GM23248 (cell line): Measurements from ENCODE around the gene SIM1. TPM values are rescaled to one million over a fixed set of nuclear protein-coding genes. Genes with fewer than 3 reads are reported as not detected.

Source experiments
- DNase-seq: peaks from one replicate; pipeline ENCODE4 v3.0.0-alpha.2; 2015
- H2AFZ ChIP-seq: fragments of 200-600 bp; sonication (generic); 2 replicates; pipeline ENCODE4 v1.6.1; 2016; ENCODE audit warnings: antibody characterized with exemption
- H3F3A ChIP-seq: fragments of 200-600 bp; sonication (generic); 2 replicates; pipeline ENCODE4 v1.6.1; 2016; ENCODE audit warnings: mild to moderate bottlenecking, antibody characterized with exemption, mixed run types; ENCODE audit not compliant: insufficient read depth
- H3K27ac ChIP-seq: fragments of 200-600 bp; sonication (generic); 2 replicates; pipeline ENCODE4 v1.5.1; 2016; ENCODE audit warnings: mild to moderate bottlenecking
- H3K27me3 ChIP-seq: fragments of 200-600 bp; sonication (generic); replicated peaks from 2 replicates; pipeline ENCODE4 v1.6.1; 2016; ENCODE audit warnings: mild to moderate bottlenecking; ENCODE audit not compliant: insufficient read depth
- H3K36me3 ChIP-seq: fragments of 200-600 bp; sonication (generic); 2 replicates; pipeline ENCODE4 v1.6.1; 2016; ENCODE audit warnings: low read depth, mild to moderate bottlenecking
- H3K4me1 ChIP-seq: fragments of 200-600 bp; sonication (generic); 2 replicates; pipeline ENCODE4 v1.6.1; 2016; ENCODE audit warnings: mild to moderate bottlenecking; ENCODE audit not compliant: insufficient read depth
- H3K4me2 ChIP-seq: fragments of 200-600 bp; sonication (generic); one replicate; pipeline ENCODE4 v1.6.1; 2016; ENCODE audit warnings: mild to moderate bottlenecking; ENCODE audit not compliant: unreplicated experiment
- H3K4me3 ChIP-seq: fragments of 200-600 bp; sonication (generic); 2 replicates; pipeline ENCODE4 v1.5.1; 2016; ENCODE audit warnings: mild to moderate bottlenecking
- H3K79me2 ChIP-seq: fragments of 200-600 bp; sonication (generic); 2 replicates; pipeline ENCODE4 v1.6.1; 2016; ENCODE audit warnings: mild to moderate bottlenecking; ENCODE audit not compliant: insufficient read depth
- H3K9ac ChIP-seq: fragments of 200-600 bp; sonication (generic); 2 replicates; pipeline ENCODE4 v1.6.1; 2016; ENCODE audit warnings: mild to moderate bottlenecking
- H3K9me2 ChIP-seq: fragments of 200-600 bp; sonication (generic); 2 replicates; pipeline ENCODE4 v1.6.1; 2016; ENCODE audit warnings: mixed run types, mild to moderate bottlenecking, moderate library complexity; ENCODE audit not compliant: insufficient read depth
- H3K9me3 ChIP-seq: fragments of 200-600 bp; sonication (generic); one replicate; pipeline ENCODE4 v1.6.1; 2017; ENCODE audit warnings: low read depth
- H4K20me1 ChIP-seq: fragments of 200-600 bp; sonication (generic); 2 replicates; pipeline ENCODE4 v1.6.0; 2016; ENCODE audit not compliant: insufficient read depth
- EZH2 ChIP-seq: fragments of 200-600 bp; sonication (generic); IDR thresholded peaks from 2 replicates; pipeline ENCODE4 v1.6.1; 2018; ENCODE audit warnings: antibody characterized with exemption, mild to moderate bottlenecking; ENCODE audit not compliant: insufficient read depth, poor library complexity, severe bottlenecking
- EZH2phosphoT487 ChIP-seq: fragments of 200-600 bp; sonication (generic); IDR thresholded peaks from 2 replicates; pipeline ENCODE4 v1.6.1; 2018; ENCODE audit warnings: antibody characterized with exemption, moderate library complexity, mild to moderate bottlenecking, low read depth; ENCODE audit not compliant: insufficient read depth
- WGBS, 2 experiments: methylation state at CpG; one replicate each; pipeline ENCODE4 v1.1.6; 2015 to 2017; ENCODE audit warnings: low lambda C conversion rate in 2 of 2, low coverage in 1 of 2; ENCODE audit errors: missing lambda C conversion rate in 2 of 2; 5-methylcytosine and 5-hydroxymethylcytosine counted together
- in situ Hi-C: fragments of 300-500 bp; cut with MboI; formaldehyde crosslinking; loops from 2 replicates; pipeline ENCODE4 v1.15.0; 2020
- polyA plus RNA-seq: library from polyadenylated mRNA; unstranded; fragments of >200 nt; fragmentation: Nextera tagmentation; extraction: Ambion mirVana; gene quantifications from 2 replicates; pipeline ENCODE4 v1.2.1, GENCODE V29; 2016
- total RNA-seq: library from RNA; depleted of rRNA; stranded (reverse); fragments of >200 nt; shearing (Covaris generic); gene quantifications from 2 replicates; pipeline ENCODE4 v1.2.3, GENCODE V29; 2014

Gene SIM1
- total and polyA plus RNA-seq, 2 experiments from 2014 or later, result 1.5 to 1.6 TPM

DNA sequence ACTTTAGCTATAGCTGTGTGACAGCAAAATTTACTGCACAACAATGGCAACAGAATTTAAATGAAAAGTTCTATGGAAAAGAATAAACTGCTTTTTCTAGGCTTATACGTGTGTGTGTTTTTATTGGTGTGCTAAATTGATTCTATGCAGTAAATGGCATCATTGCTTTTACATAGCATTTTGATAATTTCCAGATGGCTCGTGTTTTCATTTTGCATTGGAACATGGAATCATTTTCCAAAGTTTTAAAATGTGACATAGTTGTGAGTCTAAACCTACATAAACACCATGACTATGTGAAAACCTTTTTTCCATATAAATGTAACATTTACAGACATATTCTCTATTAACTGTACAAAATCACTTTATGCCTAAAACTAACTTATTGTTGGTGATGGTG lies 127.8 kb downstream of the SIM1 start:
- H3K4me2 ChIP-seq, result no peak overlapping the region
- no peak overlapping the region for H3K4me3 ChIP-seq
- no peaks in the 10 kb centered on the region for H3K9me3 ChIP-seq
- H3K79me2 ChIP-seq, result no peaks in the 10 kb centered on the region
- H3K9ac ChIP-seq, result no peak overlapping the region
- in situ Hi-C loops, result no loop called here
- no peak overlapping the region for H2AFZ ChIP-seq
- no peaks in the 10 kb centered on the region for H4K20me1 ChIP-seq
- no peak for TF ChIP-seq EZH2
- no peak for TF ChIP-seq EZH2phosphoT487
- no peaks in the 10 kb centered on the region for H3K36me3 ChIP-seq
- no peak overlapping the region for H3K27ac ChIP-seq
- 0 out of 2 replicates have a peak, but pooled peaks cover 8% of the 10 kb centered on the region for H3K4me1 ChIP-seq
- no peaks in the 10 kb centered on the region for H3K27me3 ChIP-seq
- 0 out of 2 replicates have a peak, but pooled peaks cover 9% of the 10 kb centered on the region for H3F3A ChIP-seq
- 72 to 84% methylated on average over 2 of the region's 2 CpGs for WGBS, 2 experiments
- no peaks in the 10 kb centered on the region for H3K9me2 ChIP-seq
- DNase-seq, result no peak

DNA sequence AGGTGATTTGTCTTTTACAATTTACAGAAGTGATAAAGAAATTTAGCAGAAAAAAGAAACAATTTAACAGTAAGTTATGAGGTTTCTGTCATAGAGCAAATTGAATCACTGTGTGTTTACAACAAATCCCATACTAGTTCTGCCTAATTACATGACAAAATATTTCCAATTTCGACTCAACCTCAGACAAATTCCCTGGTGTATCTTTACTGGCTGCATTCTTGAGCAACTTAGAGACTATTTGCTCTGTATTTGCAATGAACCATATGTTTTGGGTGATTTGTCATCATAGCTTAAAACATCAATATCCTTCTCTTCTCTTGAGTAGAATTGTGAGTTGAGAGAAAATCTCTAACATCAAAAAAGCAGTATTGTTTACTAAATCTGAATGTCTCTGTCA lies 128.7 kb downstream of the SIM1 start:
- Histone ChIP-seq H3K4me3 (no peak overlapping the region), H3K9ac (no peak overlapping the region), H3F3A (0 out of 2 replicates have a peak, but pooled peaks cover 9% of the 10 kb centered on the region), H3K4me2 (no peak overlapping the region), H3K27ac (no peak overlapping the region), H3K4me1 (0 out of 2 replicates have a peak, but pooled peaks cover 8% of the 10 kb centered on the region), H3K9me2 (no peaks in the 10 kb centered on the region), H3K36me3 (no peaks in the 10 kb centered on the region), H4K20me1 (no peaks in the 10 kb centered on the region), H3K27me3 (no peaks in the 10 kb centered on the region), H3K9me3 (no peaks in the 10 kb centered on the region), H3K79me2 (no peaks in the 10 kb centered on the region), H2AFZ (peak overlapping the region; percentile 45; the same call in 1 of the 2 replicates)
- in situ Hi-C loops, result no loop called here
- WGBS, 2 experiments, result 0 to 4% methylated on average over 1 of the region's 1 CpG
- TF ChIP-seq EZH2phosphoT487 (no peak), EZH2 (no peak)
- peak; percentile 55 for DNase-seq
